ENCODE results near the gene GALNT18. TPM values are rescaled to one million over a fixed set of nuclear protein-coding genes. Genes with fewer than 3 reads are reported as not detected.

Gene GALNT18
- total RNA-seq, 1 donor from 2014 or later = 46.4 TPM

DNA sequence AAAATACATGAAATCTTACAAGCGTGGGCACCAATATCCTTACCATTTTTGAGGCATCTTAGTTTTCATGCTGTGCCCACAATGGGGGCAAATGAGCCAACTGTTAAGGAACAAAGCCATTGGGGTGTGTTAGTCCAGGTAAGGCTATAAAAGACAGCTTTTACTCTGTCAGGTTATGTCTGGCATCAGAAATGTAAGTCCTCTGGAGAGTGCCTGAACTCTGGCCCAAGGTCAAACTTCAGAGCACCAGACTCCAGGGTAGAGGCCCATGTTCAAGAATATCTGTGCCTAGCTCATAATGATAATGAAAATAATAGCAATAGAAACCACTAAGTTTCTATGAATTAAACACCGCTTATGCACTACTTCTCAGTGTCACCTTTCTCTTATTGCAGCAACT is 374.2 kb downstream of the GALNT18 start:
- H3K4me1 ChIP-seq = peaks cover 22% of the 10 kb centered on the region
- no peak for DNase-seq
- H3K27me3 ChIP-seq (ENCODE audit: low read depth) = no peaks in the 10 kb centered on the region
- no peak for ATAC-seq
- no peaks in the 10 kb centered on the region for H3K36me3 ChIP-seq
- no peak overlapping the region for H3K4me3 ChIP-seq
- intact Hi-C loops (cut with DNase I) = no loop called here
- TF ChIP-seq, protein P1, sequence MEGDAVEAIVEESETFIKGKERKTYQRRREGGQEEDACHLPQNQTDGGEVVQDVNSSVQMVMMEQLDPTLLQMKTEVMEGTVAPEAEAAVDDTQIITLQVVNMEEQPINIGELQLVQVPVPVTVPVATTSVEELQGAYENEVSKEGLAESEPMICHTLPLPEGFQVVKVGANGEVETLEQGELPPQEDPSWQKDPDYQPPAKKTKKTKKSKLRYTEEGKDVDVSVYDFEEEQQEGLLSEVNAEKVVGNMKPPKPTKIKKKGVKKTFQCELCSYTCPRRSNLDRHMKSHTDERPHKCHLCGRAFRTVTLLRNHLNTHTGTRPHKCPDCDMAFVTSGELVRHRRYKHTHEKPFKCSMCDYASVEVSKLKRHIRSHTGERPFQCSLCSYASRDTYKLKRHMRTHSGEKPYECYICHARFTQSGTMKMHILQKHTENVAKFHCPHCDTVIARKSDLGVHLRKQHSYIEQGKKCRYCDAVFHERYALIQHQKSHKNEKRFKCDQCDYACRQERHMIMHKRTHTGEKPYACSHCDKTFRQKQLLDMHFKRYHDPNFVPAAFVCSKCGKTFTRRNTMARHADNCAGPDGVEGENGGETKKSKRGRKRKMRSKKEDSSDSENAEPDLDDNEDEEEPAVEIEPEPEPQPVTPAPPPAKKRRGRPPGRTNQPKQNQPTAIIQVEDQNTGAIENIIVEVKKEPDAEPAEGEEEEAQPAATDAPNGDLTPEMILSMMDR (IDR thresholded peaks at IDR 0.05) = no peak
- H3K9me3 ChIP-seq = no peaks in the 10 kb centered on the region
- no peak overlapping the region for H3K27ac ChIP-seq

DNA sequence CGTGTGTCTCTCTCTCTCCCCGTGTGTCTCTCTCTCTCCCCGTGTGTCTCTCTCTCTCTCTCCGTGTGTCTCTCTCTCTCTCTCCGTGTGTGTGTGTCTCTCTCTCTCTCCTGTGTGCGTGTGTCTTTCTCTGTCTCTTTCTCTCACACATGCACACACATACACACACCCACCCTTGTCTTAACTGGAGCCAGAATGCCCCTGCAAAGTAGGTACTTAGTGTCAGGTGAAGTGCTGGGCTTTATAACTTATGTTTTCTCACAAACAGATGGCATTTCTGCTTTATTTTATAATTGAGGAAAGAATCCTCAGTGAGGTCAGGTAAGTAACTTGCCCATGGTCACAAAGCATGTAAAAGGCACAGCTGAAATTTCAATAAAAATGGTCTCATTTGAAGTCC is 374.7 kb downstream of the GALNT18 start:
- intact Hi-C loops (cut with DNase I) = no loop called here
- ATAC-seq = no peak
- H3K27me3 ChIP-seq (ENCODE audit: low read depth) = no peaks in the 10 kb centered on the region
- peaks cover 22% of the 10 kb centered on the region for H3K4me1 ChIP-seq
- no peaks in the 10 kb centered on the region for H3K9me3 ChIP-seq
- DNase-seq = no peak
- no peak overlapping the region for H3K4me3 ChIP-seq
- H3K36me3 ChIP-seq = no peaks in the 10 kb centered on the region
- TF ChIP-seq, protein P1 (IDR thresholded peaks at IDR 0.05) = no peak
- H3K27ac ChIP-seq = no peak overlapping the region

DNA sequence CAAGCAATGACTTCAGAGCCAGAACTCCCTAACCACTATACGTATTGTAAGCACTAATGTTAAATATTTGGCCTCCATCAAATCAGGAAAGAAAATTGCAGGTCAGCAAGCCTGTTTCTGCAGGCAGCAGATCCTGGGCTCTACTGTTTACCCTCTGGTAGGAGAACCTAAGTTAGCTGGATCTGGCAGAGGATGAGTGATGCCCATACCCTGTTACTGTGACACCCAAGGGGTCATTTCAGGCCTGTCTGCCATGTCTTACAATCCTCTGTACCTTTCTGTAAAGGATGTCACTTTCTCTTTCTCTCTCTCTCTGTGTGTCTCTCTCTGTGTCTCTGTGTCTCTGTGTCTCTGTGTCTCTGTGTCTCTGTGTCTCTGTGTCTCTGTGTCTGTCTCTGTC is 375.6 kb downstream of the GALNT18 start:
- TF ChIP-seq, protein P1 (IDR thresholded peaks at IDR 0.05) = no peak
- H3K36me3 ChIP-seq = no peaks in the 10 kb centered on the region
- H3K27ac ChIP-seq = no peak overlapping the region
- intact Hi-C loops (cut with DNase I) = no loop called here
- no peaks in the 10 kb centered on the region for H3K27me3 ChIP-seq (ENCODE audit: low read depth)
- DNase-seq (no peak), ATAC-seq (no peak)
- no peak overlapping the region for H3K4me3 ChIP-seq
- peaks cover 22% of the 10 kb centered on the region for H3K4me1 ChIP-seq
- H3K9me3 ChIP-seq = no peaks in the 10 kb centered on the region

DNA sequence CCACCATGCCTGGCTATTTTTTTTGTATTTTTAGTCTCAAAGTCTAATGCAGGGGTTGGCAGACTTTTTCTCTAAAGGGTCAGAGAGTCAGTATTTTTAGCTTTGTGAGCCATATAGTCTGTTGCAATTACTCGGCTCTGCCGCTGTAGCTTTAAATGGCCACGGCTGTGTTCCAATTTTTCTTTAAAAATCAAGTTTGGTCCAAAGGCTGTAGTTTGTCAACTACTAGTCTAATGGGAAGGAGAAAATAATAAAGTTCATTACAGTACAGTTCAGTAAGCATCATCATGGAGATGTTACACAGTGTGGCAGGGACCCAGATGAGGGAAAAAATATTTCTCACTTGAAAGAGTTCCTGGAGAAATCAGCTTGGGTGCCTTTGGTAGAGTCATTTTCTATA is 376.4 kb downstream of the GALNT18 start:
- no peaks in the 10 kb centered on the region for H3K36me3 ChIP-seq
- intact Hi-C loops (cut with DNase I) = no loop called here
- no peak for ATAC-seq
- no peak overlapping the region for H3K27ac ChIP-seq
- TF ChIP-seq, protein P1 (IDR thresholded peaks at IDR 0.05) = no peak
- peaks cover 22% of the 10 kb centered on the region for H3K4me1 ChIP-seq
- H3K27me3 ChIP-seq (ENCODE audit: low read depth) = no peaks in the 10 kb centered on the region
- DNase-seq = no peak
- H3K4me3 ChIP-seq = no peak overlapping the region
- no peaks in the 10 kb centered on the region for H3K9me3 ChIP-seq

DNA sequence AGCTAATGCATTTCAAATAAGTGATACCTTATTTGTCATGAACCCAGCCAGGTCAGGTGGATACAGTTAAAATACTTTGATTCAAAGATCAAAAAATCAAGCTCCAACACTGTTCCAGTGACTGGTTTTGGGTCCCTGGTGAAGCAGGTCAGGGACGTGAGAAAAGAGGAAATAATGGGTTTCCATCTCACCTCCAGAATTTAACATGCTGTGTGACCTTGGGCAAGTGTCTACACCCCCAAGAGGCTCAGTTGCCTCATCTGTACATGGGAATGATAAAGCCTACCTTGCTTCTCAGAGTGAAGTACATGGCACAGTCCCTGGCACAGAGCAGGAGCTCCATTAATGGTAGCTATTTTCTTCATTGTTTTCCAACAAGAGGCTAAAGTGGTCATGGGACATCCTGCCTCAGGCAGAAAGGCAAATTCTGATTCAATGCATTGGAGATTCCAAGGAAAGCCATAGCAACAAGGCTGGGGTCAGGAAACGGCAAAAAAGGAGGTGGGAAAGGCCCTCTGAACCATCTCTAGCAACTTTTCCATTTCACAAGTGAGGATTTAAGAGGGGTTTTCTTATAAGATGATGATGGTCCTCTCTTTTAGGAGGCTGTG is 377.2 kb downstream of the GALNT18 start:
- Histone ChIP-seq H3K4me1 (peaks cover 22% of the 10 kb centered on the region), H3K9me3 (no peaks in the 10 kb centered on the region), H3K36me3 (no peaks in the 10 kb centered on the region), H3K27ac (peak overlapping the region; percentile 54), H3K27me3 (ENCODE audit: low read depth) (no peaks in the 10 kb centered on the region), H3K4me3 (no peak overlapping the region)
- DNase-seq (no peak), ATAC-seq (no peak)
- intact Hi-C loops (cut with DNase I) = no loop called here
- TF ChIP-seq, protein P1 (IDR thresholded peaks at IDR 0.05) = no peak
